ENCODE measurements around the gene CALHM3.

The CALHM3 gene

GRCh38 chr10:103449208-103450144 lies 29.6 kb downstream of the CALHM3 start:
- no peak for DNase-seq

- no peak for DNase-seq
Measured at GRCh38 chr10:103448746-103449145, 30.3 kb downstream of the CALHM3 start.

DNA sequence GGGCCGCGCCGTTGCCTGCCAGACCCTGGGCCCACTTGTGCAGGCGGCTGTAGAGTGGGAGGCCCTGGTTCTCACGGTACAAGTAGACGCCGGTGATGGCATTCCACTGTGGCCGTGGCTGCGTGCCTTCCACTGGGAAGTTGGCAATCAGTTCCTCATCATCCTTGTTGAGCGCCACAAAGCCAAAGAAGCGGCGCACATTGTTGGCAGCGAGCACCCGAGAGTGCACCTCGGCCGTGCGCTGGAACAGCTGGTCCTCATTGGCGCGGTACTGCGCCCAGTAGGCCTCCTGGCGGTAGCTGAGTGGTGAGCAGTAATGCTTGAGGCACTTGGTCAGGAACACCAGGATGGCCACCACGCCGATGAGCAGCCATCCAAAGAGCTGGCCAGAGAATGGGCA lies 31.9 kb downstream of the CALHM3 start:
- no peak for DNase-seq

- no peak for DNase-seq
Measured at GRCh38 chr10:103445767-103446567, 33.1 kb downstream of the CALHM3 start.

GRCh38 chr10:103445366-103445765 lies 33.7 kb downstream of the CALHM3 start:
- no peak for DNase-seq

DNA sequence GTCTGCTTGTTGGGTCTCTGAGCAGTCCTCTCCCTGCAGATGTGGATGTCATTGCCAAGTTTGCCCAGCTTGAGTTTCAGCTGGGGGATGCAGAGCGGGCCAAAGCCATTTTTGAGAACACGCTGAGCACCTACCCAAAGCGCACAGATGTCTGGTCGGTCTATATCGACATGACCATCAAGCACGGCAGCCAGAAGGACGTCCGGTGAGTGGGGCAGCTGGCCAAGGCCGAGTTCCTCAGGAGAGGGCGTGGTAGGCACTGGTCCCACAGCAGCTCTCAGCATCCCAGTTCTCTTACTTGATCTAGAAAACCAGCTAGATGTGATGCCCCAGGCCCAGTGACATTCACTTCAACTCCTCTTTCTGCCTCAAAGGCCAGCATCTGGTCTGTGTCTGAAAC lies 34.6 kb downstream of the CALHM3 start:
- DNase-seq: no peak

GRCh38 chr10:103443475-103444185 lies 35.4 kb downstream of the CALHM3 start:
- no peak for DNase-seq

- DNase-seq: no peak
Measured at GRCh38 chr10:103442031-103442461, 37.0 kb downstream of the CALHM3 start.

GRCh38 chr10:103441611-103442010 lies 37.4 kb downstream of the CALHM3 start:
- no peak for DNase-seq

GRCh38 chr10:103441206-103441605 lies 37.8 kb downstream of the CALHM3 start:
- DNase-seq: no peak

DNA sequence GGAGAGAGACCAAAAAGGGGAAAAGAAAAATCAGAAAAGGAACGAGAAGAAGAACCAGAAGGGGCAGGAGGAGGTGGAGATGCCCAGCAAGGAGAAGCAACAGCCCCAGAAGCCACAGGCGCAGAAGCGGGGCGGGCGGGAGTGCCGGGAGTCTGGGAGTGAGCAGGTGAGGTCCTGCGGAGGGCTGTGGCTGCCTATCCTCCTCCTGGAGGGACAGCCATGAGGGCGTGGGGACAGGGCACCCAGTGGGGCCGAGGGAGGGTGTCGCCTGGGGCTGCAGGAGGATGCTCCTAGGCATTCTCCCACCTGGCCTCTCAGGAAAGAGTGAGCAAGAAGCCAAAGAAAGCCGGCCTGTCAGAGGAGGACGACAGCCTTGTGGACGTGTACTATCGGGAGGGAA lies 38.6 kb downstream of the CALHM3 start:
- no peak for DNase-seq

DNA sequence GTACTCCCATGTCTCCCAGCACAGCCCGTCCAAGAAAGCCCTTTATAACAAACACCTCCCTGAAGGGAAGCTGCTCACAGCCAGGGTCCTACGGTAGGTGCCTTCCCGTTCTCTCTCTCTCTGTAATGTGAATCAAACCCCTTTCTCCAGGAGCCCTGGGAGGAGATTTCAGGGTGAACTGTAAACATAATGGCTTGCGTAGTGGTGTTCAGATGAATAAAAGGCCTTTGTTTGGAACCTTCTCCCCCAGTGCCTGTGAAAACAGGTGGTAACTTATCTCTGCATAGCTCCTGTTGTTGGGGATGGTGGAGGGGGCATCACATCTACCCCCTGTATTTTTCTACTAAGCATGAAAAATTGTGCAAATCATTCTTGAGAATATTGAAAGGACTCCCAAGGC lies 39.3 kb downstream of the CALHM3 start:
- no peak for DNase-seq

DNA sequence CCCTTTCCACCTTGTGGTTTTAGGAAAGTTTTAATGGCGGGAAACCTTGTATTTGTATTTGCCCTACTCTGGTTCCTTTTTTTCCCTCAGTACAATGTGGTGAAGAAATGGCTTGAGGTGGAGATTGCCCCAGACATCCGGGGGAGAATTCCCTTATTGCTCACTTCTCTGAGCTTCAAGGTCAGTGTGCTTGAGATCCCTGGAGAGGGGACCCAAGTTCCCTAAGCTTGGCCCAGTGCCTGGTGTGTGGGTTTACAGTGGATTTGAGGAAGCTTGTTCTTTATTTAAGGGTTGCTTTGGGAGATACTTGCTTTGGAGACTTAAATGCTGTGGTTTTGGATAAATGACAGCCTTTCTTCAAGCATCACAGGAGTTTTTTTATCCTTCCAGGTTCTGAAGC lies 45.2 kb downstream of the CALHM3 start:
- no peak for DNase-seq

DNA sequence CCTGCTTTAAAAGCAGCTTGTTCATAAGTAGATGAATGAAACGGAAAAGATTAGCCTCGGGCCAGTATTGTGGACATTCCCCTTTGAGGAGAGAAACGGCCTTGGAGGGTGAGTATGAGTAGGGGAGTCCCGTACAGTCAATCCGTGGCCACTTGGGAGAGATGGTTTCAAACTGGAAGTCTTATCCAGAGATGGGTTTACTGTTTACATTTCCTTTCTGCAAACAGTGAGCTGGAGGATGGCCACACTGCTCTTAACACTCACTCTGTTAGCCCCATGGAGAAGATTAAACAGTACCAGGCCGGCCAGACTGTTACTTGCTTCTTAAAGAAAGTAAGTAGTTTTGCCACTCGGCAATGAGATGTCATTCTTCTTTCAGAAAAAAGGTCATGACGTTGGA lies 47.1 kb downstream of the CALHM3 start:
- DNase-seq: no peak

- no peak for DNase-seq
Measured at GRCh38 chr10:103429647-103430046, 49.4 kb downstream of the CALHM3 start.

GRCh38 chr10:103428989-103429643 lies 49.9 kb downstream of the CALHM3 start:
- no peak for DNase-seq

- DNase-seq: no peak
Measured at GRCh38 chr10:103427866-103428265, 51.2 kb downstream of the CALHM3 start.

DNA sequence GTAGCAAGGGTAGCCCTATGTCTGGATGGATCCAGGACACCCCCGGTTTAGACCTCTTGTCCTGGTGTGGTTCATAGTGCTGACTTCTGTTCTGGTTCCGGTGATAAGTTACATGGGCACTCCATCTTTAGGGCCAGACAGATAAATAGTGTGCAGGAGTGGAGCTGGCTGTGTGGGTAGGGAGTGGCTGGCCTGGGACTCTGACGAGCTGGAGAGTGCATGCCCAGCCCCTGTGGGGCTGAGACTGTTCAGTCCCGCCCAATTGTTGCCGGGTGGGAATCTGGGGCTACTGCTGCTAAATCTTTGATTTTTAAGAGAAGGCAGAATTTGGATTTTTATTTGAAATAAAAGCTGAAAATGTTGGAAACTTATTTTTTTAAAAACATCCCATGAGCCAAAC lies 55.3 kb downstream of the CALHM3 start:
- no peak for DNase-seq

Data from activated CD4-positive, alpha-beta T cell treated with anti-CD3 and anti-CD28 coated beads for 48 hours (primary cell).